Activated gamma-delta T cell treated with anti-CD3 and anti-CD28 coated beads, Interleukin-2, amount 50 U/mL, for 16 hours (primary cell): ENCODE results near the gene C10orf143.

Experiments
- DNase-seq: peaks from one replicate; pipeline ENCODE4 v3.0.0-alpha.2; 2020; ENCODE audit warnings: low read depth

C10orf143 gene

GRCh38 chr10:130014263-130015074 lies 96.2 kb downstream of the C10orf143 start:
- no peak for DNase-seq
